ACC112 (cell line): Measurements from ENCODE around the gene NXNL1.

Experiments
- H2AFZ ChIP-seq: fragments of 200-600 bp; sonication (generic); one replicate; pipeline ENCODE4 v1.6.0; 2017; ENCODE audit warnings: antibody characterized with exemption, low read length; ENCODE audit not compliant: unreplicated experiment
- H3K27ac ChIP-seq: fragments of 200-600 bp; sonication (generic); 2 replicates; pipeline ENCODE4 v1.5.1; 2014; ENCODE audit warnings: low read depth, mild to moderate bottlenecking, antibody characterized with exemption, low read length, moderate library complexity
- H3K27me3 ChIP-seq: fragments of 200-600 bp; sonication (generic); 2 replicates; pipeline ENCODE4 v1.6.1; 2014; ENCODE audit warnings: mild to moderate bottlenecking, antibody characterized with exemption, low read length, moderate library complexity, mixed read lengths; ENCODE audit not compliant: insufficient read depth
- H3K36me3 ChIP-seq: fragments of 200-600 bp; sonication (generic); 2 replicates; pipeline ENCODE4 v1.6.1; 2016; ENCODE audit warnings: mild to moderate bottlenecking, antibody characterized with exemption, low read length, moderate library complexity, mixed read lengths; ENCODE audit not compliant: insufficient read depth
- H3K4me1 ChIP-seq: fragments of 200-600 bp; sonication (generic); one replicate; pipeline ENCODE4 v1.6.1; 2016; ENCODE audit warnings: low read length, mixed read lengths; ENCODE audit not compliant: insufficient read depth, unreplicated experiment, control insufficient read depth
- H3K4me3 ChIP-seq: fragments of 200-600 bp; sonication (generic); 2 replicates; pipeline ENCODE4 v1.5.1; 2014; ENCODE audit warnings: mild to moderate bottlenecking, low read depth, low read length
- H3K79me2 ChIP-seq: fragments of 200-600 bp; sonication (generic); one replicate; pipeline ENCODE4 v1.6.0; 2016; ENCODE audit warnings: low read length; ENCODE audit not compliant: control insufficient read depth, unreplicated experiment, insufficient read depth

The NXNL1 gene

DNA sequence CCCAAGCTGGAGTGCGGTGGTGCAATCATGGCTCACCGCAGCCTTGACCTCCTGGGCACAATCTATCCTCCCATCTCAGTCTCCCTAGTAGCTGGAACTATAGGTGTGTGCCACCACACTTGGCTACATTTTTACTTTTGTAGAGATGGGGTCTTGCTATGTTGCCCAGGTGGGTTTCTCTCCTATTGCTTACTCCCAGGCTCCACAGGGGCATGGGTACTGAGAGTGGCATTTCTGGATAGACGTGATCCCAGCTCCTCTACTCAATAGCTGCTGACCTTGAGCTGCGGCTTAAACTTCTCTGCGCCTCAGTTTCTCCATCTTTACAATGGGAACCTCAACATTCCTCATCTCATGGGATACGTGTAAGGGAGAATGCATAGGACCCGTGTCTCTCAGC lies 29.3 kb downstream of the NXNL1 start:
- H3K4me1 ChIP-seq = no peaks in the 10 kb centered on the region
- H3K27me3 ChIP-seq = no peaks in the 10 kb centered on the region
- H2AFZ ChIP-seq = no peak overlapping the region
- H3K27ac ChIP-seq = no peak overlapping the region
- no peak overlapping the region for H3K4me3 ChIP-seq
- no peaks in the 10 kb centered on the region for H3K79me2 ChIP-seq
- no peaks in the 10 kb centered on the region for H3K36me3 ChIP-seq

DNA sequence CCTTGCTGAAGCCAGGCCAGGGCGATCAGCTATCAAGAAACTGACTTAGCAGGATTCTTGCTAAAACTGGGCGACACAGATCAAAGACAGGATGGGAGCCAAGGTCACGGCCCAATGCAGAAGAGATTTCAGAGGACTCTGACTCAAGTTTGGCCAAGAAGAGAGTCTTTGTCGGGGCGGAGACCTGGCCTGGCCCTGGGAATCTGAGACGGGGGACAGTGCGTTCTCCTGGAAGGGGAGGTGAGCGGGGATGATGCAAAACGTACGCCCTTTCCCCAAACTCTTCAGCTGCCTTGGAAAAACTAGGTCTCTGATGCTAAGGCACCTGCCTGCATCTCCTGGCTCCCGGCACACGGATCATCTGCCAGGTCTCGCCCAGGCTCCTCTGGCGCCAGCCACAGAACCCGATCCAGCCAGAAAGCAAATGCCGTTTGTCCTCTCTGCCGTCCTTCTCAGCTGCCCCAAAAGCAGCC lies 31.0 kb downstream of the NXNL1 start:
- Histone ChIP-seq H3K27me3 (no peaks in the 10 kb centered on the region), H3K36me3 (no peaks in the 10 kb centered on the region), H3K27ac (no peak overlapping the region), H3K4me3 (no peak overlapping the region), H2AFZ (no peak overlapping the region), H3K79me2 (no peaks in the 10 kb centered on the region), H3K4me1 (no peaks in the 10 kb centered on the region)

DNA sequence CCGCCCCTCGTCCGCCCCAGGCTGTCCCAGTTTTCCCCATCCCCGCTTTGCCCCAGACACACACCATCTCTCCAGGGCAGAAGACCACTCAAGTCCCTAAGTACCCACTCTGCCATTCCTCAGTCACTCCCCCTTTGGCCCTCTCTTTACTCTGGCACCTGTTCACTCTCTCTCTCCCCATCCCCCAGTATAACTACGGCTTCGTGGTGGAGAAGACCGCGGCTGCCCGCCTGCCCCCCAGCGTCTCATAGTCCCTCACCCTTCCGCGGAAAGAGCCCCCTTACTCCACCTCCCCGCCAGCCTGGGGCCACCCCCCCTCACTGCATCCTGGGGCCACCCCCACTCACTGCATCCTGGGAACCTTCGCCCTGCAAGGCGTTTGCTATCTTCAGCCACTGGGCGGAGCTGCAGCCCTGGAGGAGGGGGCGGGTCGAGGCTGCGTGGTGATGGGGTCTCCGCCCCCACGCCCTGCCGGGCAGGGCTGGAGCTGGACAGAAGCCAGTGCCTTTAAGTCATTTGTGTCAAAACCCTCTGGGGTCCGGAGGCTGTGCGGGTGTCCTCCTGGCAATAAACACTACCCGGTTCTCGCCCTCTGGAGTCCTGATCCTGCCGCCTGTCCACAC lies 35.9 kb downstream of the NXNL1 start:
- no peaks in the 10 kb centered on the region for H3K79me2 ChIP-seq
- H3K27ac ChIP-seq = no peak overlapping the region
- no peaks in the 10 kb centered on the region for H3K36me3 ChIP-seq
- H3K4me1 ChIP-seq = no peaks in the 10 kb centered on the region
- no peak overlapping the region for H2AFZ ChIP-seq
- no peak overlapping the region for H3K4me3 ChIP-seq
- H3K27me3 ChIP-seq = no peaks in the 10 kb centered on the region

DNA sequence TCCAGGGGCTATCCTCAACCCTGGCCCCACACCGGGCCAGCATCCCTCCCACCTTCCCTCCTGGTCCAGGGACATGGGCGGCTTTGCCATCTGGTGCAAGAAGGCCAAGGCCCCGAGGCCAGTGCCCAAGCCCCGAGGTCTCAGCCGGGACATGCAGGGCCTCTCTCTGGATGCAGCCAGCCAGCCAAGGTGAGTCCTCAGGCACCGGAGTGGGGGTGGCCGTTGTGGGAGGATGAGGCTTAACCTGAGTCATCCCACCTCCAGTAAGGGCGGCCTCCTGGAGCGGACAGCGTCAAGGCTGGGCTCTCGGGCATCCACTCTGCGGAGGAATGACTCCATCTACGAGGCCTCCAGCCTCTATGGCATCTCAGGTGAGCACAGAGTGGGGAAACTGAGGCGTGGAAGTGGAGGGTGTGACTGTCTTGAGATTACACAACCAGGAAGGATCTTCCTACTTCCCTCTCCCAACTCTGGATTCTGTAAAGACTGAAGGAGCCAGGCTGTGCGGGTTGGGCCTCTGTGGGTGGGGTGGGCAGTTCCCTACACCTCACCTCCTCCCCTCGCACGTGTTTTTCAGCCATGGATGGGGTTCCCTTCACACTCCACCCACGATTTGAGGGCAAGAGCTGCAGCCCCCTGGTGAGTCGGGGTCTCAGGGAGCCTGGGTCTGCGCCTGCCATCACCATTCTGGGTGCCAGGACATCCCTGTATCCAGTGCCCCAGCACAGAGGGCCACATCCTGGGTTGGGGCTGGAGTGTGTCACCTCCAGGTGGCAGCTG lies 37.1 kb downstream of the NXNL1 start:
- Histone ChIP-seq H3K79me2 (no peaks in the 10 kb centered on the region), H3K27me3 (no peaks in the 10 kb centered on the region), H3K36me3 (no peaks in the 10 kb centered on the region), H3K4me3 (no peak overlapping the region), H3K27ac (no peak overlapping the region), H3K4me1 (peaks cover 5% of the 10 kb centered on the region), H2AFZ (no peak overlapping the region)

DNA sequence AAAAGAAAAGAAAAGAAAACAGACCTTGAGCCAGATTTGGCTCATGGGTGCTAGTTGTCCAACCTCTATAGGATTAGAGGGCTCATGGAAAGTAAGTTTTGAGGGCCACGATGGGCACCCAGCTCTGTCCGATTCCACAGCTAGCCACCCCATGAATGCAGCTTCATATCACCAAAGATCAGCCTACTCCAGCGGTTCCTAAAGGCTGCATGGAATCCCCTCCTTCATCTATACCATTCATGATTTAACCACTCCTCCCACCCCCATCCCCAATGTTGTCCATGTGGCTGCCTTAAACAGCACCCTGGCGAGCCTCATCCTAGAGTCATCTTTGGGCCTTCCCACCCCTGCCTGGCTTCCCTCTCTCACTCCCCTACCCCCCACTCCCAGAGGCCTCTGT lies 38.8 kb downstream of the NXNL1 start:
- Histone ChIP-seq H3K79me2 (no peaks in the 10 kb centered on the region), H3K4me3 (no peak overlapping the region), H2AFZ (no peak overlapping the region), H3K27ac (no peak overlapping the region), H3K36me3 (no peaks in the 10 kb centered on the region), H3K4me1 (peaks cover 5% of the 10 kb centered on the region), H3K27me3 (no peaks in the 10 kb centered on the region)

DNA sequence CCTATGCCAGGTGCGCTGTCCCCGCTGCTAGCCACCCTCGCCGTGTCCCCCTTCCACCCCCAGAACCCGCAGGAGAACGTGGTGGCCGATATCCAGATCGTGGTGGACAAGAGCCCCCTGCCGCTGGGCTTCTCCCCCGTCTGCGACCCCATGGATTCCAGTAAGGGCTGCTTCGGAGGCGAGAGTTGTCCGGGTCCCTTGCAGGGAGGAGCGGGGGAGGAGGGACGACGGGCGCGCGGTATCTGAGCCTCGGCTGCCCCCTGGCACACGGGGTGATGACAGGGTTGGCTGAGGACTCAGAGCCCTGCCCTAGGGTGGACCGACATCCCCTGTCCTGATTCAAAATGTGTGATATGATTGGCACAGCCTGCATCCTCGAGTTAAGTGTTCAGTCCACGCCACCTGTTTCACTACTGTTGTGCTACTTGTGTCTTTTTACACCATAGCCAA lies 40.2 kb downstream of the NXNL1 start:
- Histone ChIP-seq H3K36me3 (no peaks in the 10 kb centered on the region), H3K4me1 (peaks cover 5% of the 10 kb centered on the region), H3K4me3 (peak overlapping the region; percentile 93), H3K27me3 (no peaks in the 10 kb centered on the region), H3K27ac (no peak overlapping the region), H3K79me2 (no peaks in the 10 kb centered on the region), H2AFZ (peak overlapping the region; percentile 47)

DNA sequence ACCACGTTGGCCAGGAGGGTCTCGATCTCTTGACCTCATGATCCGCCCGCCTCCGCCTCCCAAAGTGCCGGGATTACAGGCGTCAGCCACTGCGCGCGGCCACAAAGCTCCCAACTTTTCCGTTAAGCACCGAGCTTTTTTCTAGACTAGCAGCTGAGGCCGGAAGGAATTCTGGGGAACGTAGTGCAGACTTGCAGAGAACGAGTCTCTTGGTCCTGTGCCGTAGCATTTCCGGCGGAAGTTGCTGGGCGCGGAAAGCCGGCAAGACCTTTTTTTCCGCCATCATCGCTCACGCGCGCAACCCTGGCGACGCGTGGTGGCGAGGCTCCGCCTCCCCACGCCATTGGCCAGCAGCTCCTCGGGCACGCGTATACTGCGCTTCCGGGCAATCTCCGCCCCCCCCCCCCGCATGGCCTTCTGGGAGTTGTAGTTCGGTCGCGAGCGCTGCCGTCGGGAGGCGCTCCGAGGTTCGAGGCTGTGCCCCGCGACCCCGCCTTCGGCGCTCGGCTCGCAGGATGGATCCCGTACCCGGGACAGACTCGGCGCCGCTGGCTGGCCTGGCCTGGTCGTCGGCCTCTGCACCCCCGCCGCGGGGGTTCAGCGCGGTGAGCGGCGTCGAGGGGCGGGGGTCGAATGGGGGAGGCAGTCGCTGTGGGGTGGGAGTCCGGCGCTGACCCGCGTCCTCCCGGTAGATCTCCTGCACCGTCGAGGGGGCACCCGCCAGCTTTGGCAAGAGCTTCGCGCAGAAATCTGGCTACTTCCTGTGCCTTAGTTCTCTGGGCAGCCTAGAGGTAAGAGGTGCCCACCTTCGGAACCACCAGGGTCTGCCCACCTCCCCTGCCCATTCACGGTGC lies 40.9 kb downstream of the NXNL1 start, which contains the start of gene MVB12A:
TSS of gene MVB12A (plus strand) at position 427 of the 854 bp plus-strand sequence. CDS start at position 516, 89 bp downstream.
- peak within 1 kb of the TSS; percentile 75 for H3K27ac ChIP-seq
- peak within 1 kb of the TSS; percentile 93 for H3K4me3 ChIP-seq
- H3K27me3 ChIP-seq = no peaks in the 10 kb centered on the region
- H3K79me2 ChIP-seq = no peaks in the 10 kb centered on the region
- H2AFZ ChIP-seq = peak within 1 kb of the TSS; percentile 87
- H3K4me1 ChIP-seq = peaks cover 5% of the 10 kb centered on the region
- no peaks in the 10 kb centered on the region for H3K36me3 ChIP-seq

DNA sequence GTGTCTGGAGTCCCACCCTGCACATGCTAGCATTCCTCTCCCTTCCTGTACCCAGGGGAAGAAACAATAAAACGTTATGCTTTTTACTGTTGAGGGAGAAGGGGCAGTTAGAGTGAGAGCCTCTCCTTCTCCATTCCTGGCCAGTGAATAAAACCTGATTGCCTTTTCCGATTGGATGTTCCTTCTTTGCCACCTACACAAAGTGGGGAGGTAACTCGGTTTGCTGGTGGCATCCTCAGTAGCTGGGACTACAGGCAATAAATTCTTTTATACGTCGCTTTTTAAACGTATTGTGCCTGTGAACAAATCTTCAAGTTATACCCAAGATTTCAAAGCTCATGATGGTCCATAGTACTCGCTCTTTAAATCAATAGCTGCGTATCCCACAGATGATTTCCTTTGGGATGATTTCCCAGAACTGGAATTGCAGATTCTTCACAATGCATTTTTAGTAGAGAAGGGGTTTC lies 41.5 kb downstream of the NXNL1 start:
- Histone ChIP-seq H3K27ac (peak overlapping the region; percentile 75), H2AFZ (peak overlapping the region; percentile 87), H3K4me1 (peaks cover 5% of the 10 kb centered on the region), H3K4me3 (peak overlapping the region; percentile 93), H3K27me3 (no peaks in the 10 kb centered on the region), H3K36me3 (no peaks in the 10 kb centered on the region), H3K79me2 (no peaks in the 10 kb centered on the region)

DNA sequence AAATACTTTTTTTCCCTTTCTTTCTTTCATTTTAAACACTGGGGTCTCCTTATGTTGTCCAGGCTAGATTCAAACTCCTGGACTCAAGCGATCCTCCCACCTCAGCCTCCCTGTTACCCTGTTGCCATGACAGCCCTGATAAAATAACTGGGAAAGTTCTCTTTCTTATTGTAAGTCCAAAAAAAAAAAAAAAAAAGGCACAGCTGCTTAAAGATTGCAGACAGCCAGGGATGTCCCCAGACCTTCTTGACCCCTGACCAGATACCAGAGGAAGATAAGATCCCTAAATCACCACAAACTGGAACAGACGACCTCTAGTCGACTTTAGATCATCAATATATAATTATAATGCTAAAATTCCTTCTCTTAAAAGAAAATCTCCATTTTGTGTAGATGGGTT lies 42.0 kb downstream of the NXNL1 start:
- Histone ChIP-seq H3K27me3 (no peaks in the 10 kb centered on the region), H3K27ac (peak overlapping the region; percentile 75), H3K4me3 (peak overlapping the region; percentile 93), H3K79me2 (no peaks in the 10 kb centered on the region), H3K4me1 (peaks cover 5% of the 10 kb centered on the region), H3K36me3 (no peaks in the 10 kb centered on the region), H2AFZ (peak overlapping the region; percentile 87)

DNA sequence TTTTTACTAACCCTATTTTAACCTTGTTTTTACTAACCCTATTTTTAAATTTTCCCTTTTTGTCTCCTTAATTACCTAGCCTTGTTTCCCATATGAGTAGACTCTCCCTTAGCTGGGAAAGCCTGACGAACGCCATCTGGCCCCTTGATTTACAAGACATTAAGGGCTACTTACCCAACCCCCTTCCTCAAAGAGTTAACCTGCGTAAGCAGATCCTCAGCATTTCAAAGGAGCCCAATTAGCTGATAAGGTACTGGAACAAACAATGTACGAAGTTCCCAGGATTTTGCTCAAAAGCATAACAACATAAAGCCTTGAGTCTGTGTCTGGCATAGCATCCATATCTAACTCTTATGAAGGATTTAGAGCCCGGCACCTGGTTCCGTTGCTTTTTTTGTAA lies 45.6 kb downstream of the NXNL1 start:
- no peaks in the 10 kb centered on the region for H3K27me3 ChIP-seq
- H2AFZ ChIP-seq = no peak overlapping the region
- H3K79me2 ChIP-seq = no peaks in the 10 kb centered on the region
- no peaks in the 10 kb centered on the region for H3K36me3 ChIP-seq
- H3K27ac ChIP-seq = no peak overlapping the region
- H3K4me1 ChIP-seq = peaks cover 5% of the 10 kb centered on the region
- no peak overlapping the region for H3K4me3 ChIP-seq
